ACC112 (cell line): ENCODE results near the gene KDM2B.

Experiments
- H2AFZ ChIP-seq: fragments of 200-600 bp; sonication (generic); one replicate; pipeline ENCODE4 v1.6.0; 2017; ENCODE audit warnings: antibody characterized with exemption, low read length; ENCODE audit not compliant: unreplicated experiment
- H3K27ac ChIP-seq: fragments of 200-600 bp; sonication (generic); 2 replicates; pipeline ENCODE4 v1.5.1; 2014; ENCODE audit warnings: low read depth, mild to moderate bottlenecking, antibody characterized with exemption, low read length, moderate library complexity
- H3K27me3 ChIP-seq: fragments of 200-600 bp; sonication (generic); 2 replicates; pipeline ENCODE4 v1.6.1; 2014; ENCODE audit warnings: mild to moderate bottlenecking, antibody characterized with exemption, low read length, moderate library complexity, mixed read lengths; ENCODE audit not compliant: insufficient read depth
- H3K36me3 ChIP-seq: fragments of 200-600 bp; sonication (generic); 2 replicates; pipeline ENCODE4 v1.6.1; 2016; ENCODE audit warnings: mild to moderate bottlenecking, antibody characterized with exemption, low read length, moderate library complexity, mixed read lengths; ENCODE audit not compliant: insufficient read depth
- H3K4me1 ChIP-seq: fragments of 200-600 bp; sonication (generic); one replicate; pipeline ENCODE4 v1.6.1; 2016; ENCODE audit warnings: low read length, mixed read lengths; ENCODE audit not compliant: insufficient read depth, unreplicated experiment, control insufficient read depth
- H3K4me3 ChIP-seq: fragments of 200-600 bp; sonication (generic); 2 replicates; pipeline ENCODE4 v1.5.1; 2014; ENCODE audit warnings: mild to moderate bottlenecking, low read depth, low read length
- H3K79me2 ChIP-seq: fragments of 200-600 bp; sonication (generic); one replicate; pipeline ENCODE4 v1.6.0; 2016; ENCODE audit warnings: low read length; ENCODE audit not compliant: control insufficient read depth, unreplicated experiment, insufficient read depth

KDM2B gene

DNA sequence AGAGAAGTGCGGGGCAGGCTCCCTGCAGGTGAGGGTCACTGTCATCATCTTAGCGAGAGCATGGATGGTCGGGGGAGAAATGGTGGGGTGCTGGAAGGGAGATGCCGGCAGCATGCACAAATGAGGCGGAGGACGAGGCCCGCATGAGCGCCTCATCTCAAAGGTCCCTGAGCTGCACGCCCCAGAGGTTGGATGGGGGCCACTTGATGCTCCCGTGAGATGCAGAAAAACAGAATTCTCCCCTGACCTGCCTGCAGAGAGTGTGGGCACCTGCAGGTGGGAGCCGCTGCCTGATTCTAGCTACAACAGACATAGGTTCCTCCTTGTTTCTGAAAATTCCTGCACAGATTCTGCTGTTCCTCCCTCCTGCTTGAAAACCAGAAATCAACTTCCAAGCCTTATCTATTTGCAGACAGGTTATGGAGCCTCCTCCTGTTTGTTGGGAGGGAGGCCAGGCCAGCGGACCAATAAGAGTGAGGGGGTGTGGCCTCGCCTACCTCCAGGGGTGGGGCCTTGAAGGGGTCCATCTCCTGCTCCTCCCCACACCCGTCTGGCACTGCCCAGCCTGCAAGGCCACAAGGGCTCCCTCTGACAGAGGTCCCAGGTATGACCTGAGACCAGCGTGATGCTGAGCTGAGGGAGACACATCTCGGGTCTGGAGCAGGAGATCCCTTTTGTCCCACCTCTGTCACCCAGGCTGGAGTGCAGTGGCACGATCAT is 67.2 kb downstream of the KDM2B start:
- no peaks in the 10 kb centered on the region for H3K79me2 ChIP-seq
- no peak overlapping the region for H2AFZ ChIP-seq
- no peaks in the 10 kb centered on the region for H3K4me1 ChIP-seq
- H3K27ac ChIP-seq, result no peak overlapping the region
- H3K4me3 ChIP-seq, result no peak overlapping the region
- H3K27me3 ChIP-seq, result no peaks in the 10 kb centered on the region
- H3K36me3 ChIP-seq, result no peaks in the 10 kb centered on the region

GRCh38 chr12:121512561-121512960 is 68.3 kb downstream of the KDM2B start:
- Histone ChIP-seq H3K27ac (no peak overlapping the region), H2AFZ (no peak overlapping the region), H3K36me3 (no peaks in the 10 kb centered on the region), H3K27me3 (no peaks in the 10 kb centered on the region), H3K79me2 (no peaks in the 10 kb centered on the region), H3K4me1 (no peaks in the 10 kb centered on the region), H3K4me3 (no peak overlapping the region)

- no peaks in the 10 kb centered on the region for H3K27me3 ChIP-seq
- H3K4me1 ChIP-seq, result no peaks in the 10 kb centered on the region
- H3K36me3 ChIP-seq, result no peaks in the 10 kb centered on the region
- H3K27ac ChIP-seq, result no peak overlapping the region
- no peaks in the 10 kb centered on the region for H3K79me2 ChIP-seq
- no peak overlapping the region for H2AFZ ChIP-seq
- H3K4me3 ChIP-seq, result no peak overlapping the region
Measured at GRCh38 chr12:121511916-121512315, 68.9 kb downstream of the KDM2B start.

GRCh38 chr12:121509339-121509738 is 71.5 kb downstream of the KDM2B start:
- no peak overlapping the region for H3K4me3 ChIP-seq
- H2AFZ ChIP-seq, result no peak overlapping the region
- no peak overlapping the region for H3K27ac ChIP-seq
- H3K79me2 ChIP-seq, result no peaks in the 10 kb centered on the region
- no peaks in the 10 kb centered on the region for H3K36me3 ChIP-seq
- H3K27me3 ChIP-seq, result no peaks in the 10 kb centered on the region
- no peaks in the 10 kb centered on the region for H3K4me1 ChIP-seq

GRCh38 chr12:121508533-121508932 is 72.3 kb downstream of the KDM2B start:
- H3K79me2 ChIP-seq, result no peaks in the 10 kb centered on the region
- H2AFZ ChIP-seq, result no peak overlapping the region
- H3K4me1 ChIP-seq, result no peaks in the 10 kb centered on the region
- no peak overlapping the region for H3K4me3 ChIP-seq
- H3K36me3 ChIP-seq, result no peaks in the 10 kb centered on the region
- no peak overlapping the region for H3K27ac ChIP-seq
- H3K27me3 ChIP-seq, result no peaks in the 10 kb centered on the region

GRCh38 chr12:121507984-121508383 is 72.8 kb downstream of the KDM2B start:
- Histone ChIP-seq H3K79me2 (no peaks in the 10 kb centered on the region), H2AFZ (no peak overlapping the region), H3K4me3 (no peak overlapping the region), H3K4me1 (no peaks in the 10 kb centered on the region), H3K36me3 (no peaks in the 10 kb centered on the region), H3K27me3 (no peaks in the 10 kb centered on the region), H3K27ac (no peak overlapping the region)

DNA sequence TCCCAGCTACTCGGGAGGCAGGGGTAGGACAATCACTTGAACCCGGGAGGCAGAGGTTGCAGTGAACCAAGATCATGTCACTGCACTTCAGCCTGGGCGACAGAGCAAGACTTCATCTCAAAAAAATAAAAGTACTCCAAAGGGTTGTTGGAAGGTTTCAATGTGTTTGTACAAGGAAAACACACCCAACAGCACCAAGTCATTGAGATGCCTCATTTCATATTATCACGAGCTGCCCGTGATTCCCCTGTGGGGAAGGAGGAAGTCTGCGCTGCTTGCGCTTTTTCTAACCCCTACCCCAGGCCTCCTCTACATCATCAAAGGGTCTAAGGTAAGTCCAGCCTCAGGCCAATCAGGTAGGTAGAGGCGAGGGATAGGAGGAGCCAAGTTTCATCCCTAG is 73.6 kb downstream of the KDM2B start:
- H3K4me1 ChIP-seq, result no peaks in the 10 kb centered on the region
- H3K27ac ChIP-seq, result no peak overlapping the region
- H2AFZ ChIP-seq, result no peak overlapping the region
- no peaks in the 10 kb centered on the region for H3K27me3 ChIP-seq
- no peaks in the 10 kb centered on the region for H3K79me2 ChIP-seq
- no peak overlapping the region for H3K4me3 ChIP-seq
- no peaks in the 10 kb centered on the region for H3K36me3 ChIP-seq

GRCh38 chr12:121505513-121505912 is 75.3 kb downstream of the KDM2B start:
- H3K27ac ChIP-seq, result no peak overlapping the region
- no peaks in the 10 kb centered on the region for H3K4me1 ChIP-seq
- H3K79me2 ChIP-seq, result no peaks in the 10 kb centered on the region
- no peaks in the 10 kb centered on the region for H3K27me3 ChIP-seq
- no peaks in the 10 kb centered on the region for H3K36me3 ChIP-seq
- H3K4me3 ChIP-seq, result no peak overlapping the region
- no peak overlapping the region for H2AFZ ChIP-seq

DNA sequence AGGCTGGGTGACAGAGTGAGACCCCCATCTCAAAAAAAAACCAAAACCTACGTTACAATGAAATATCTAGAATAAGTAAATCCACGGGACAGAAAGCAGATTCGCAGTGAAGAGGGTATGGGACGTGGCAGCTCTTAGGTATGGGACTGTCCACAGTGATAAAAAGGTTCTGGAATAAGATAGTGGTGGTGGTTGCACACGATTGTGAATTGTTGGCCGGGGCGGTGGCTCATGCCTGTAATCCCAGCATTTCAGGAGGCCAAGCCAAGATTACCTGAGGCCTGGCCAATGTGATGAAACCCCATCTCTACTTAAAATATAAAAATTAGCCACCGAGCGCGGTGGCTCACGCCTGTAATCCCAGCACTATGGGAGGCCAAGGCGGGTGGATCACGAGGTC is 76.3 kb downstream of the KDM2B start:
- H3K36me3 ChIP-seq, result no peaks in the 10 kb centered on the region
- H3K79me2 ChIP-seq, result no peaks in the 10 kb centered on the region
- no peaks in the 10 kb centered on the region for H3K4me1 ChIP-seq
- H3K27ac ChIP-seq, result no peak overlapping the region
- H3K27me3 ChIP-seq, result no peaks in the 10 kb centered on the region
- no peak overlapping the region for H2AFZ ChIP-seq
- H3K4me3 ChIP-seq, result no peak overlapping the region

DNA sequence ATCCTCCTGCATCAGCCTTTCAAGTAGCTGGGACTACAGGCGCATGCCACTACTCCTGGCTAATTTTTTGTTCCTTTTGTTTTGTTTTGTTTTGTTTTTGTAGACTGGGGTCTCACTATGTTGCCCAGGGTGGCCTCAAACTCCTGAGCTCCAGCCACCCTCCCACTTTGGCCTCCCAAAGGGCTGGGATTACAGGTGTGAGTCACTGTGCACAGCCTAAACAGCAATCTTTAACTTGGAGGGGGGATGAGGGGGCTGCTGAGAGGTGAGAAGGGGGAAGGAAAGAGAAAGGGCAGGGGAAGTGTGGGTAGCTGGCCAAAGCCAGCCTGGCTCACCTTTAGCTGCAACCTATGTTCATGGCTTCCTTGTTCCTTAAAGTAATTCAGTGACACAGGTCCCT is 77.4 kb downstream of the KDM2B start:
- Histone ChIP-seq H3K36me3 (no peaks in the 10 kb centered on the region), H3K27me3 (no peaks in the 10 kb centered on the region), H3K4me1 (no peaks in the 10 kb centered on the region), H3K79me2 (no peaks in the 10 kb centered on the region), H3K4me3 (no peak overlapping the region), H3K27ac (no peak overlapping the region), H2AFZ (no peak overlapping the region)

GRCh38 chr12:121501946-121502345 is 78.9 kb downstream of the KDM2B start:
- no peak overlapping the region for H3K4me3 ChIP-seq
- H2AFZ ChIP-seq, result no peak overlapping the region
- no peaks in the 10 kb centered on the region for H3K27me3 ChIP-seq
- no peaks in the 10 kb centered on the region for H3K4me1 ChIP-seq
- no peaks in the 10 kb centered on the region for H3K79me2 ChIP-seq
- no peak overlapping the region for H3K27ac ChIP-seq
- no peaks in the 10 kb centered on the region for H3K36me3 ChIP-seq
